Measurements from ENCODE around the gene BRME1.
A peak's percentile ranks its signal among the peaks of the same experiment; 100 is the strongest.

Gene BRME1

DNA sequence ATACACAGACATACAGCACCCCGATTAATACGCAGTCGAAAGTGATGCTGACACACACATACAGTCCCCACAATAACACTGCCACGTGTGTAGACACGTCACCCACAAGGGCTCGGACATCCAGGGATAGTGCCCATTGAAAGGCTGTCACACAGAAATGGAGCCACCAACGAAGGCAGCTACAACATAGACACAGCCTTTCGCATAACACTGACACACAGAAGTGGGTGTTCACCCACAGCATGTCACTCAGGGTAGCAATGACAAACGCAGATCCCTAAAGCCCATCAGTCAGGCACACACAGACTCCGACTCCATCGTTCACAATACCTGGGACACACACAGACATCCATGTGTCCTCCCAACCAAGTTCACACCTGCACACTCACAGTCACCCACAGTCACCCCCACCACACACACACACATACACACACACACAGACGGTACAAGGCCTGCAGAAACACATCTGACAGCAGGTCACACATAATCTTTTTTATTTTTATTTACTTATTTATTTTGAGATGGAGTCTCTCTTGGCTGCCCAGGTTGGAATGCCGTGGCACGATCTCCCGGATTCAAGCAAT is 39.4 kb downstream of the BRME1 start:
- 80 to 85% methylated on average over 8 to 12 of the region's 15 CpGs for WGBS, 2 experiments (ENCODE audit: insufficient coverage in 2 of 2)
- H3K4me1 ChIP-seq (ENCODE audit: control insufficient read depth, insufficient read depth, low read length, poor library complexity, severe bottlenecking) = peaks cover 21% of the 10 kb centered on the region
- peaks cover 2% of the 10 kb centered on the region for H3K36me3 ChIP-seq (ENCODE audit: control insufficient read depth, insufficient read depth, low read length)
- no peak overlapping the region for H3K27ac ChIP-seq (ENCODE audit: low read depth, low read length, severe bottlenecking)
- H3K9me3 ChIP-seq (ENCODE audit: control insufficient read depth, low read length) = no peaks in the 10 kb centered on the region
- H3K4me3 ChIP-seq (ENCODE audit: extremely low read depth, insufficient read depth, low read length, poor library complexity, severe bottlenecking) = peak overlapping the region; percentile 59

DNA sequence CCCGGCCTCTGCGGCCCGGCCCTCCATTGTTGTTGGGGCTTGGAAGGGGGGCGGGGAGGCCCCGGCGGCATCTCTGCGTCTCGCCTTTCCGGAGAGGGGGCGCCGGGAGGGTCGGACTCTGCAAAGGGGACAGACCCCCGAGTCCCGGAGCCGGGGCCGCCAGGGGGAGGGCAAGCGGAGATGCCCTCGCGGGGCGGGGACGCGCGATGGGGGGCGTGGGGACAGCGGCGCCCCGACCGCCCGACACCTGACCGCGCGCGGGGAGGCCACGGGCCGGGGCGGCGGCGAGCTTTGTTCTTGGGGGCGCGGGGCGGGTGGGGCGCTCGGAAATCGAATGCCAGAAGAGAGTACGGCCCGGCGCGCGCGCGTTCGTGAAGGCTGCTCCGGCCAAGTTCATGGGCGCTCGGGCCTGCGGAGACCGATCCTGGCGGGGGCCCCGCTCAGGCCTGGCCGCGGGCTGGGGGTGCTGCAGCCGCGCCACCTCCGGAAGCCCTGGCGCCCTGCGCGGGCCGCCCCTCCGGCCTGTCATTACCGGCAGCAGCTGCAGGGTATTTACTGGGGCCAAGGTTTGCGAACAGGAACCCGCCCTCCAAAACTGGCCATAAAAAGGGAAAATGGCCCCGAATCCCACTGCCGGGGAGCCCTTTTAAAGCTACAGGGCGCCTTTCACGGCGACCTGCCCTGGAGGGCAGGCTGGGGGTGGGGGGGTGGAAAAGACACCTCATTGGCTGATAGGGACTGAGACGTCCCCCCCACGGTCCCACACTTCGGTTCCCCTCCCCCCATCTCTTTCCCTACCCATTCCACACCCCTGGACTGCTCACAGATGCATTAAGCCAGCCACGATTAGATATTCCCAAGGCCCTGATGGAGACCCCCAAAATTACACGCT is 40.1 kb downstream of the BRME1 start:
- Histone ChIP-seq H3K4me3 (ENCODE audit: extremely low read depth, insufficient read depth, low read length, poor library complexity, severe bottlenecking) (peak overlapping the region; percentile 59), H3K36me3 (ENCODE audit: control insufficient read depth, insufficient read depth, low read length) (peaks cover 2% of the 10 kb centered on the region), H3K4me1 (ENCODE audit: control insufficient read depth, insufficient read depth, low read length, poor library complexity, severe bottlenecking) (peaks cover 21% of the 10 kb centered on the region), H3K9me3 (ENCODE audit: control insufficient read depth, low read length) (no peaks in the 10 kb centered on the region), H3K27ac (ENCODE audit: low read depth, low read length, severe bottlenecking) (peak overlapping the region; percentile 45)
- 4 to 5% methylated on average over 37 to 49 of the region's 82 CpGs for WGBS, 2 experiments (ENCODE audit: insufficient coverage in 2 of 2)

DNA sequence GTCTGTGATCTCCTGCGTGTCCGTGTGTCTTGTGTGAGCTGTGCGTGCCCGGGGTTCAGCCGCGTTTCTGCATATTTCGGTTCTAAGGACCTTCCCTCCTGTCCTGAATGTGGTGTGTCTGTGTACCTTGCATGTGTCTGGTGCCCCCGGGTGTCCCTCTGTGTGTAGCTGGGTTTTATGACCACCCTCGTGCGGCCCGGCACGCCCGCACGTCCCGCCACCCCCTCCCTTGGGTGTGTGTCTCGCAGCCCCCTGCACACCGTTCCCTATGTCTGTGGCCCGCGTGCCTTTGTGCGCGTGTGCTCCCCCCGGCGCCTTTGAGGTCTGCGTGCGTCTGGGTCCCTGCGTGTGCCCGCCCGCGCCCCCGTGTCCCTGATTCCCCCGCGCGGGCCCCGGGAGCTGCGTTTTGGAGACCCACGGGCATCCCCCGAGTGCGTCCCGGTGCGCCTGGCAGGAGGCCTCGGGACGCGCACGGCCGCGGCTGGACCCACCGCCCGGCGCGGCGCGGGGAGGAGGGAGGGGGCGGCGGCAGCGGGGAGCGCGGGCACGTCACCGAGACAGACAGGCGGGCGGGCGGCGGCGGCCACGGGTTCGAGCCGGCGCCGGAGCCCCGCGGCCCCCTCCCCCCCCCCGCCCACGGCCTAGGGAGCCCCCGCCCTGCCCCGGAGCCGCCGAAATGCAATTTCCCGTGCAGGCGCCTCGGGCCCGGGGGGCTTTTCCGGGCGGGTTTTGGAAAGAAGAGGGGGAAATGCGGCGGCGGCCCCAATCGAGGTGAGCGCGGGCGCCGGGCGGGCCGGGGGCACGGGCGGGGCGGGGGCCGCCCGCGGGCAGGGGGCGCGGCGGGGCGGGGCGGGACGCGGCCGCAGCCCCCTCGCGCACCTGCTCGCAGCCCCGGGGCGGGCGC is 41.0 kb downstream of the BRME1 start:
- no peak overlapping the region for H3K27ac ChIP-seq (ENCODE audit: low read depth, low read length, severe bottlenecking)
- peak overlapping the region; percentile 59 for H3K4me3 ChIP-seq (ENCODE audit: extremely low read depth, insufficient read depth, low read length, poor library complexity, severe bottlenecking)
- no peaks in the 10 kb centered on the region for H3K9me3 ChIP-seq (ENCODE audit: control insufficient read depth, low read length)
- H3K4me1 ChIP-seq (ENCODE audit: control insufficient read depth, insufficient read depth, low read length, poor library complexity, severe bottlenecking) = peaks cover 20% of the 10 kb centered on the region
- WGBS, 2 experiments (ENCODE audit: insufficient coverage in 2 of 2) = 27 to 28% methylated on average over 28 to 45 of the region's 113 CpGs
- H3K36me3 ChIP-seq (ENCODE audit: control insufficient read depth, insufficient read depth, low read length) = peaks cover 1% of the 10 kb centered on the region

DNA sequence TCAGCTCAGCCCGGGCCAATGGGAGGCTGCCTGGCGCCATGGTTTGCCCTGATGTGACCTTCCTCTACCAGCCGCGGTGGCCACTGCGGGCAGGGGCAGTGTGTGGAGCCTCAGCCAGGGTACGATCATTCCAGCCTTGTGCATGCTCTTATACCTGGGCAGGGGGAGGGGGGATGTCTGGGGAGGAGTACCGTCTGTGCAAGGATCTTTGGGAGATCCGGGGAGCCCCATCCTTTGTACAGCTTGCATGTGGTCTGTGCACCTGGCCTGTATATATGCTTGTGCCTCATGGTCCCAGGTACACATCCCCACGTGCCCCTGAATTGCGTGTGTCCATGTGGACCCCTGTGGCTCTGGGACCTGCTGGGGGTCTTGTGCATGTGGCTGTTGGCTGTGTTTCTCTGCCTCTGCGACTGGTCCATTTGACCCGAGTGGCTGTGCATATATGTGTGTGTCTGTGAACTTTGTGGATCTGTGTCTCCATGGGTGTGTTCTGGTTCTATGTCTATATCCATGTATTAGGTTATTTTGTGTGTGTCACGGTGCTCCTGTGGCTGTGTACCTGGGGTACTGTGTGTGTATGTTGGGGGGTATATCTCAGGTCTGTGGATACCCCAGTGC is 41.8 kb downstream of the BRME1 start:
- 42 to 51% methylated on average over 10 to 11 of the region's 13 CpGs for WGBS, 2 experiments (ENCODE audit: insufficient coverage in 2 of 2)
- peak overlapping the region; percentile 1 for H3K4me3 ChIP-seq (ENCODE audit: extremely low read depth, insufficient read depth, low read length, poor library complexity, severe bottlenecking)
- no peaks in the 10 kb centered on the region for H3K36me3 ChIP-seq (ENCODE audit: control insufficient read depth, insufficient read depth, low read length)
- peaks cover 20% of the 10 kb centered on the region for H3K4me1 ChIP-seq (ENCODE audit: control insufficient read depth, insufficient read depth, low read length, poor library complexity, severe bottlenecking)
- H3K27ac ChIP-seq (ENCODE audit: low read depth, low read length, severe bottlenecking) = no peak overlapping the region
- H3K9me3 ChIP-seq (ENCODE audit: control insufficient read depth, low read length) = no peaks in the 10 kb centered on the region

DNA sequence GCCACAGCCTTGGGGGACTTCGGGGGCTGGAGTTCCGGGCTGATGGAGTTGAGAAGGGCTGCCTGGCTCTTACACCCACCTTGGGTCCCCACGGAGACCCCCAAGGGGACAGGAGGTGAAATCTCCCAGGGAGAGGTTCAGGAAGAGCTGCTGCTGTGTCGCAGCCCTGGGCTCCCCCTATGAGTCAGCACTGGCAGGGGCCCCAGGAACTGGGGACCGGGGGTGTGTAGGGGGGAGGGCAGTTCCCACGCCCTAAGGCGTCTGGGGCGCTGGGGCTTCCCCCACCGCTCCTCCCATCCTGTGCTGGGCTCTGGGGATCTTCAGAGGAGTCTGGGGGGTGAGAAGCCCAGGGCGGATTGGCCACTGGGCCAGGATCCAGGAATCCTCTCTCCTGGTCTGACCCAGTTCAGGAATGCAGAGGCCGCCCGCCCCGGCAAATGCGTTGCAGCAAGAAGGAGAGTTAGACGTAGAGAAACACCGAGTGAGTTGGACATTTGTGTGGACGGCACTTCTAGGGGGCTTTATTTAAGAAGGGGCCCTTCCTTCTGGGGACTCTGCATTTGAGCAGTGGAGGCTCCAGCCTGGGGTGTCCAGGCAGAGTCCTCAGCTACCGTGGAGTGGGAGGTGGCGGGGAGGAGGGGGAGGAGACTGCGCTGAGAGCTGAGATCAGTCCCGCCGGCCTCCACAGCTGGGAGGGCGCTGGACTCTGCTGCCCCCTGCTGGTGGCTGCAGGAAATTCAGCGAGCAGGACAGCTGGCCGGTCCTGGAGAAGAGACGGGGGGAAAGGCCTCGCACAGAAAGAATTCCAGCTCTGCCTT is 44.0 kb downstream of the BRME1 start:
- H3K4me3 ChIP-seq (ENCODE audit: extremely low read depth, insufficient read depth, low read length, poor library complexity, severe bottlenecking) = no peak overlapping the region
- peak overlapping the region; percentile 91 for H3K27ac ChIP-seq (ENCODE audit: low read depth, low read length, severe bottlenecking)
- peaks cover 20% of the 10 kb centered on the region for H3K4me1 ChIP-seq (ENCODE audit: control insufficient read depth, insufficient read depth, low read length, poor library complexity, severe bottlenecking)
- no peaks in the 10 kb centered on the region for H3K9me3 ChIP-seq (ENCODE audit: control insufficient read depth, low read length)
- no peaks in the 10 kb centered on the region for H3K36me3 ChIP-seq (ENCODE audit: control insufficient read depth, insufficient read depth, low read length)
- 14 to 29% methylated on average over 12 to 16 of the region's 27 CpGs for WGBS, 2 experiments (ENCODE audit: insufficient coverage in 2 of 2)

DNA sequence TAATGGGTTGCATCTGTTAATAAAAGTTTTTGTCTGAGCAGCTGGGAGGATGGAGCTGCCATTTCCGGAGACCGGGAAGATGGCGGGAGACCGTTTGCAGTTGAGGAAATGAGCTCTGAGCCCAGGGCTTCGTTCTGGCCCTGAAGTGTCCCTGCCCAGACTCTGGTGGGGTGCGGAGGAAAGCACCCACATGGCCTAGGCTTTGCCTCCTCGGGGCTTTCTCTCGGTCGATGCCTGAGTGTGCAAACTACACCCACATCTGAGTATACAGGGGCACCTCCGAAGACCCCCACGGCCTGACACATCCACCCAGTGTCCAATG is 44.6 kb downstream of the BRME1 start:
- 89 to 94% methylated on average over 7 to 9 of the region's 11 CpGs for WGBS, 2 experiments (ENCODE audit: insufficient coverage in 2 of 2)
- Histone ChIP-seq H3K4me3 (ENCODE audit: extremely low read depth, insufficient read depth, low read length, poor library complexity, severe bottlenecking) (no peak overlapping the region), H3K9me3 (ENCODE audit: control insufficient read depth, low read length) (no peaks in the 10 kb centered on the region), H3K4me1 (ENCODE audit: control insufficient read depth, insufficient read depth, low read length, poor library complexity, severe bottlenecking) (peaks cover 19% of the 10 kb centered on the region), H3K36me3 (ENCODE audit: control insufficient read depth, insufficient read depth, low read length) (no peaks in the 10 kb centered on the region), H3K27ac (ENCODE audit: low read depth, low read length, severe bottlenecking) (peak overlapping the region; percentile 91)

DNA sequence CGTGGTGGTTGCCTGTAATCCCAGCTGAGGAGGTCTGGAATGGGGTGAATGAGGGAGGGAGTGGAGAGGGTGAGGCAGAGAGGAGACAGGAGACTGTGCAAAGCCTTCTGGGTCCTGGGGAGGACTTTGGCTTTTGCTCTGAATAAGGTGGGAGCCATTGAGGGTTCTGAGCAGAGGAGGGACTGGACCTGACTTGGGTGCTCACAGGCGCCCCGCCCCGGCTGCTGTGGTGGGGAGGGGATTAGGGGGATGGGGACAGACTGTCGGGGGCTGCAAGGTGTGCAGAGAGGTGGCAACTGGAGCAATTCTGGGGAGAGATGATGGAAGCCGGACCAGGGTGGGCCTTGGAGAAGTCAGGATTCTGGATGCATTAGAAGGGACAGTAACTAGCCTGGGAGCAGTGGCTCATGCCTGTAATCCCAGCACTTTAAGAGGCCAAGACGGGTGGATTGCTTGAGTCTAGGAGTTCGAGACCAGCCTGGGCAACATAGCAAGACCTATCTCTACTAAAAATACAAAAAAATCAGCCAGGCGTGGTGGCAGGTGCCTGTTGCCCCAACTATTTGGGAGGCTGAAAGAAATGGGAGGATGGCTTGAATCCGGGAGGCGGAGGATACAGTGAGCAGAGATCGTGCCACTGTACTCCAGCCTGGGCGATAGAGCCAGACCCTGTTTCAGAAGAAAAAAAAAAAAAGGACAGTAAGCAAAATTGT is 45.1 kb downstream of the BRME1 start:
- 89 to 97% methylated on average over 12 to 13 of the region's 13 CpGs for WGBS, 2 experiments (ENCODE audit: insufficient coverage in 2 of 2)
- H3K36me3 ChIP-seq (ENCODE audit: control insufficient read depth, insufficient read depth, low read length) = no peaks in the 10 kb centered on the region
- H3K4me3 ChIP-seq (ENCODE audit: extremely low read depth, insufficient read depth, low read length, poor library complexity, severe bottlenecking) = no peak overlapping the region
- H3K9me3 ChIP-seq (ENCODE audit: control insufficient read depth, low read length) = no peaks in the 10 kb centered on the region
- H3K4me1 ChIP-seq (ENCODE audit: control insufficient read depth, insufficient read depth, low read length, poor library complexity, severe bottlenecking) = peaks cover 15% of the 10 kb centered on the region
- no peak overlapping the region for H3K27ac ChIP-seq (ENCODE audit: low read depth, low read length, severe bottlenecking)

DNA sequence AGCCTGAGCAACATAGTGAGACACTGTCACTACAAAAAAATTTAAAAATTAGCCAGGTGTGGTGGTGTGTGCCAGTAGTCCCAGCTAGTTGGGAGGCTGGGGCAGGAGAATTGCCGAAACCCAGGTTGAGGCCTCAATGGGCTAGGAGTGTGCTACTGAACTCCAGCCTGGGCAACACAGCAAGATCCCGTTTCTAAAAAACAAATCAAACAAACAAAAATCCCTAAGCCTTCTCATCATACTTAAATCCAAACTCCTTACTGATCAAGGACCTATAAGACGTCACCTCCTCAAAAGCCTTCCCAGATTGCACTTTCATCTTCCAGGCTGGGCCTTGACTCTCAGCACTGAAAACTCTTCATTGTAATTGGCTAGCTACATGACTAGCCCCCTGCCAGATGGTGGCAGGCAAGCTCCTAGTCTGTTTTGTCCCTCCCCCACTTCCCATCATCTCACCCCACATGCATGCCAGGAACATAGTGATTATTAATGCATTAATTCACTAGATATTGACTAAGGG is 46.5 kb downstream of the BRME1 start:
- Histone ChIP-seq H3K27ac (ENCODE audit: low read depth, low read length, severe bottlenecking) (no peak overlapping the region), H3K9me3 (ENCODE audit: control insufficient read depth, low read length) (no peaks in the 10 kb centered on the region), H3K4me3 (ENCODE audit: extremely low read depth, insufficient read depth, low read length, poor library complexity, severe bottlenecking) (no peak overlapping the region), H3K4me1 (ENCODE audit: control insufficient read depth, insufficient read depth, low read length, poor library complexity, severe bottlenecking) (peaks cover 12% of the 10 kb centered on the region), H3K36me3 (ENCODE audit: control insufficient read depth, insufficient read depth, low read length) (no peaks in the 10 kb centered on the region)
- WGBS, 2 experiments (ENCODE audit: insufficient coverage in 2 of 2) = 95 to 100% methylated on average over 2 to 3 of the region's 3 CpGs

DNA sequence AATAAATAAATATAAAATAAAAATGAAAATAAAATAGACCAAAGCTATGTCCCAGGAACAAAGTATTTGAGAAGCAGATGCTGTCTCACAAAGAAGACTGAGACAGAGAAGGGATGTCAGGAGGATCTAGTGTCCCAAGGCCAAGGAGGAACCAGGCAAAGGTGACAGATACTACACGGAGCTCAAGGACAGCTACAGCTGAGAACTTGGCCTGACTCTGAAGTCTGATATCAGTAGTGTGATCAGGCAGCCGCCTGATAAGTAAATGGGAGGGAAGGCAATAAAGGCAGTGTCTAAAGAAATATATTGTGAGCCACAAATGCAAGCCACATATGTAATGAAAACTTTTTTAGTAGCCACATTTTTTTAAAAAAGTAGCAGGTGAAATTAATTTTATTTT is 49.4 kb downstream of the BRME1 start:
- no peaks in the 10 kb centered on the region for H3K36me3 ChIP-seq (ENCODE audit: control insufficient read depth, insufficient read depth, low read length)
- WGBS, 2 experiments (ENCODE audit: insufficient coverage in 2 of 2) = 82 to 100% methylated on average over 2 of the region's 2 CpGs
- peaks cover 21% of the 10 kb centered on the region for H3K4me1 ChIP-seq (ENCODE audit: control insufficient read depth, insufficient read depth, low read length, poor library complexity, severe bottlenecking)

More for the DNA sequence above, 49.4 kb downstream of the BRME1 start:
- H3K4me3 ChIP-seq (ENCODE audit: extremely low read depth, insufficient read depth, low read length, poor library complexity, severe bottlenecking) = no peak overlapping the region
- no peaks in the 10 kb centered on the region for H3K9me3 ChIP-seq (ENCODE audit: control insufficient read depth, low read length)
- H3K27ac ChIP-seq (ENCODE audit: low read depth, low read length, severe bottlenecking) = no peak overlapping the region

All from mesodermal cell (in vitro differentiated cells).